Panc1 (cell line): ENCODE data around the gene MANF. TPM values are rescaled to one million over a fixed set of nuclear protein-coding genes. Genes with fewer than 3 reads are reported as not detected.

ENCODE experiments used
- ATAC-seq: fragments of 200-7000 bp; cut with Tn5 transposase; 2 replicates; pipeline ENCODE4 v1.9.1; 2020; ENCODE audit warnings: mild to moderate bottlenecking, moderate library complexity
- BruUV-seq: library from RNA; stranded (reverse); fragments of 400-500 nt; replicated peaks from 2 replicates; lab custom pipeline; 2021; lab: Mats Ljungman, UMichigan
- CTCF ChIA-PET: fragments of 300-600 bp; sonication (Branson Sonifier 250); formaldehyde crosslinking; loops from one replicate; lab custom pipeline; 2022; ENCODE audit warnings: antibody characterized with exemption; lab: Charles Lee
- POLR2A ChIA-PET: fragments of 300-600 bp; sonication (Branson Sonifier 250); formaldehyde crosslinking; loops from one replicate; lab custom pipeline; 2022; ENCODE audit warnings: antibody characterized with exemption; lab: Charles Lee
- DNase-seq: peaks from one replicate; pipeline ENCODE4 v3.0.0-alpha.2; 2010; ENCODE audit warnings: low read depth, low spot score
- H3K27ac ChIP-seq: 2 replicates; pipeline ENCODE4 v1.5.1; 2011; ENCODE audit warnings: mild to moderate bottlenecking, low read length, inconsistent platforms
- H3K27me3 ChIP-seq: fragments of 200-500 bp; sonication (Bioruptor generic); 2 replicates; pipeline ENCODE4 v1.6.0; 2014; ENCODE audit warnings: low read length, inconsistent platforms; ENCODE audit not compliant: control insufficient read depth, insufficient read depth
- H3K36me3 ChIP-seq: fragments of 200-500 bp; sonication (Bioruptor generic); 2 replicates; pipeline ENCODE4 v1.5.1; 2014; ENCODE audit warnings: inconsistent platforms, mild to moderate bottlenecking, low read length, moderate library complexity; ENCODE audit not compliant: control insufficient read depth, insufficient read depth
- H3K4me1 ChIP-seq: 2 replicates; pipeline ENCODE4 v1.5.1; 2011; ENCODE audit warnings: inconsistent platforms, mild to moderate bottlenecking, low read length, moderate library complexity; ENCODE audit not compliant: control insufficient read depth, insufficient read depth
- H3K4me3 ChIP-seq, 2 experiments: 2 replicates each; pipeline ENCODE4 v1.5.1; 2011 to 2012; ENCODE audit warnings: low read depth in 2 of 2, low read length in 2 of 2, mild to moderate bottlenecking in 2 of 2, inconsistent platforms in 1 of 2, moderate library complexity in 1 of 2
- H3K9me3 ChIP-seq: fragments of 200-500 bp; sonication (Bioruptor generic); 2 replicates; pipeline ENCODE4 v1.5.1; 2014; ENCODE audit warnings: low read depth, mild to moderate bottlenecking, inconsistent platforms, low read length, moderate library complexity; ENCODE audit not compliant: control insufficient read depth, insufficient read depth
- POLR2AphosphoS5 ChIP-seq: IDR thresholded peaks from 2 replicates; pipeline ENCODE4 v1.6.1; 2012; ENCODE audit warnings: mild to moderate bottlenecking, low read depth, low read length, moderate library complexity
- SIN3A ChIP-seq: IDR thresholded peaks from 2 replicates; pipeline ENCODE4 v1.6.1; 2012; ENCODE audit warnings: low read depth, mild to moderate bottlenecking, low read length, moderate library complexity, borderline replicate concordance; ENCODE audit not compliant: insufficient read depth
- TCF7L2 ChIP-seq: IDR thresholded peaks from 2 replicates; pipeline ENCODE4 v1.6.1; 2011; ENCODE audit warnings: mild to moderate bottlenecking, low read depth, low read length, inconsistent platforms
- in situ Hi-C: cut with HindIII; loops from 2 replicates; pipeline ENCODE4 v1.10.0; 2016; ENCODE audit warnings: low sequenced_read_pairs, low pct_unique_long_range_greater_than_20kb
- intact Hi-C: fragments of 100-400 bp; cut with micrococcal nuclease; formaldehyde crosslinking; loops from one replicate; pipeline ENCODE4 v1.10.0; 2022; ENCODE audit not compliant: unreplicated experiment
- total RNA-seq: library from RNA; stranded (reverse); gene quantifications from one replicate; pipeline ENCODE4 v1.2.1, GENCODE V29; 2021; ENCODE audit not compliant: unreplicated experiment
- TF ChIP-seq, protein P1 (sequence below), 2 experiments: IDR thresholded peaks; 2 replicates each; pipeline ENCODE4 v1.6.1; 2011 to 2012; ENCODE audit warnings: low read depth in 2 of 2, control low read depth in 1 of 2, low read length in 1 of 2, mild to moderate bottlenecking in 1 of 2, moderate library complexity in 1 of 2; ENCODE audit not compliant: insufficient read depth in 1 of 2
- TF ChIP-seq, protein P2 (sequence below): fragments of 450-650 bp; IDR thresholded peaks from 2 replicates; pipeline ENCODE4 v1.5.1; 2017; ENCODE audit warnings: mild to moderate bottlenecking

Gene MANF
- total RNA-seq, 1 experiment from 2014 or later: 69.9 TPM

DNA sequence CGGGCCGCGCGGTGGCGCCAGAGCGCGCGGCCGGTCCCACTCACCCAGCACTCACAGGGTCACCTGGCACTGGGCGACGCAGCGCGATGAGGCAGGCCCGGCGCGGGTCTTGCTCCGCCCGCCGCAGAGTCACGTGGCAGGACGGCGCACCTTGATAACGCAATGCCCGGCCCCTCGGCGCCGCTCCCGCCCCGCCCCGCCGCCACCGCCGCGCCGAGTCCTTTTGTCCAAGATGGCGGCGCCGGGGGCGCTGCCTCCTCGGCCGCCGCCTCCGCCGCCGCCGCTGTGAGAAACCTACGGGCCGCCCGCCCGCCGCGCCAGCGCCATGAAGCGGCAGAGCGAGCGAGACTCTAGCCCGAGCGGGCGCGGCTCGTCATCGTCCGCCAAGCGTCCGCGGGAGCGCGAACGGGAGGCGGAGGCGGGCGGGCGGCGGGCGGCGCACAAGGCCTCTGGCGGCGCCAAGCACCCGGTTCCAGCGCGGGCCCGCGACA is 6.0 kb downstream of the MANF start, which contains the start of gene RBM15B:
Gene RBM15B, plus strand, starts transcription at position 211 of the 491 bp plus-strand sequence. Its CDS starts 115 bp downstream, at position 326.
- in situ Hi-C loops (no loop called here), intact Hi-C loops (no loop called here)
- Histone ChIP-seq H3K27ac (peak within 1 kb of the TSS; percentile 77), H3K4me1 (peaks cover 33% of the 10 kb centered on the region), H3K4me3 (peak within 1 kb of the TSS; percentile 57 to 62), H3K9me3 (no peaks in the 10 kb centered on the region), H3K36me3 (peaks cover 14% of the 10 kb centered on the region), H3K27me3 (no peaks in the 10 kb centered on the region)
- BruUV-seq: no TSS peak
- ChIA-PET POLR2A (no interaction called here), CTCF (no interaction called here)
- ATAC-seq: peak; percentile 94
- peak; percentile 71 for DNase-seq
- TF ChIP-seq, protein P1, sequence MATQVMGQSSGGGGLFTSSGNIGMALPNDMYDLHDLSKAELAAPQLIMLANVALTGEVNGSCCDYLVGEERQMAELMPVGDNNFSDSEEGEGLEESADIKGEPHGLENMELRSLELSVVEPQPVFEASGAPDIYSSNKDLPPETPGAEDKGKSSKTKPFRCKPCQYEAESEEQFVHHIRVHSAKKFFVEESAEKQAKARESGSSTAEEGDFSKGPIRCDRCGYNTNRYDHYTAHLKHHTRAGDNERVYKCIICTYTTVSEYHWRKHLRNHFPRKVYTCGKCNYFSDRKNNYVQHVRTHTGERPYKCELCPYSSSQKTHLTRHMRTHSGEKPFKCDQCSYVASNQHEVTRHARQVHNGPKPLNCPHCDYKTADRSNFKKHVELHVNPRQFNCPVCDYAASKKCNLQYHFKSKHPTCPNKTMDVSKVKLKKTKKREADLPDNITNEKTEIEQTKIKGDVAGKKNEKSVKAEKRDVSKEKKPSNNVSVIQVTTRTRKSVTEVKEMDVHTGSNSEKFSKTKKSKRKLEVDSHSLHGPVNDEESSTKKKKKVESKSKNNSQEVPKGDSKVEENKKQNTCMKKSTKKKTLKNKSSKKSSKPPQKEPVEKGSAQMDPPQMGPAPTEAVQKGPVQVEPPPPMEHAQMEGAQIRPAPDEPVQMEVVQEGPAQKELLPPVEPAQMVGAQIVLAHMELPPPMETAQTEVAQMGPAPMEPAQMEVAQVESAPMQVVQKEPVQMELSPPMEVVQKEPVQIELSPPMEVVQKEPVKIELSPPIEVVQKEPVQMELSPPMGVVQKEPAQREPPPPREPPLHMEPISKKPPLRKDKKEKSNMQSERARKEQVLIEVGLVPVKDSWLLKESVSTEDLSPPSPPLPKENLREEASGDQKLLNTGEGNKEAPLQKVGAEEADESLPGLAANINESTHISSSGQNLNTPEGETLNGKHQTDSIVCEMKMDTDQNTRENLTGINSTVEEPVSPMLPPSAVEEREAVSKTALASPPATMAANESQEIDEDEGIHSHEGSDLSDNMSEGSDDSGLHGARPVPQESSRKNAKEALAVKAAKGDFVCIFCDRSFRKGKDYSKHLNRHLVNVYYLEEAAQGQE (IDR thresholded peaks at IDR 0.05; ENCODE audit: insufficient read depth in 1 of 2, low read depth in 2 of 2, low read length in 1 of 2): no peak
- TF ChIP-seq, protein P2, sequence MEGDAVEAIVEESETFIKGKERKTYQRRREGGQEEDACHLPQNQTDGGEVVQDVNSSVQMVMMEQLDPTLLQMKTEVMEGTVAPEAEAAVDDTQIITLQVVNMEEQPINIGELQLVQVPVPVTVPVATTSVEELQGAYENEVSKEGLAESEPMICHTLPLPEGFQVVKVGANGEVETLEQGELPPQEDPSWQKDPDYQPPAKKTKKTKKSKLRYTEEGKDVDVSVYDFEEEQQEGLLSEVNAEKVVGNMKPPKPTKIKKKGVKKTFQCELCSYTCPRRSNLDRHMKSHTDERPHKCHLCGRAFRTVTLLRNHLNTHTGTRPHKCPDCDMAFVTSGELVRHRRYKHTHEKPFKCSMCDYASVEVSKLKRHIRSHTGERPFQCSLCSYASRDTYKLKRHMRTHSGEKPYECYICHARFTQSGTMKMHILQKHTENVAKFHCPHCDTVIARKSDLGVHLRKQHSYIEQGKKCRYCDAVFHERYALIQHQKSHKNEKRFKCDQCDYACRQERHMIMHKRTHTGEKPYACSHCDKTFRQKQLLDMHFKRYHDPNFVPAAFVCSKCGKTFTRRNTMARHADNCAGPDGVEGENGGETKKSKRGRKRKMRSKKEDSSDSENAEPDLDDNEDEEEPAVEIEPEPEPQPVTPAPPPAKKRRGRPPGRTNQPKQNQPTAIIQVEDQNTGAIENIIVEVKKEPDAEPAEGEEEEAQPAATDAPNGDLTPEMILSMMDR: peak; percentile 92
- 0 out of 2 replicates have a peak, but pooled peaks have one; percentile 29 for TF ChIP-seq SIN3A
- no peak for TF ChIP-seq TCF7L2
- peak; percentile 51; the same call in 1 of the 2 replicates for TF ChIP-seq POLR2AphosphoS5

DNA sequence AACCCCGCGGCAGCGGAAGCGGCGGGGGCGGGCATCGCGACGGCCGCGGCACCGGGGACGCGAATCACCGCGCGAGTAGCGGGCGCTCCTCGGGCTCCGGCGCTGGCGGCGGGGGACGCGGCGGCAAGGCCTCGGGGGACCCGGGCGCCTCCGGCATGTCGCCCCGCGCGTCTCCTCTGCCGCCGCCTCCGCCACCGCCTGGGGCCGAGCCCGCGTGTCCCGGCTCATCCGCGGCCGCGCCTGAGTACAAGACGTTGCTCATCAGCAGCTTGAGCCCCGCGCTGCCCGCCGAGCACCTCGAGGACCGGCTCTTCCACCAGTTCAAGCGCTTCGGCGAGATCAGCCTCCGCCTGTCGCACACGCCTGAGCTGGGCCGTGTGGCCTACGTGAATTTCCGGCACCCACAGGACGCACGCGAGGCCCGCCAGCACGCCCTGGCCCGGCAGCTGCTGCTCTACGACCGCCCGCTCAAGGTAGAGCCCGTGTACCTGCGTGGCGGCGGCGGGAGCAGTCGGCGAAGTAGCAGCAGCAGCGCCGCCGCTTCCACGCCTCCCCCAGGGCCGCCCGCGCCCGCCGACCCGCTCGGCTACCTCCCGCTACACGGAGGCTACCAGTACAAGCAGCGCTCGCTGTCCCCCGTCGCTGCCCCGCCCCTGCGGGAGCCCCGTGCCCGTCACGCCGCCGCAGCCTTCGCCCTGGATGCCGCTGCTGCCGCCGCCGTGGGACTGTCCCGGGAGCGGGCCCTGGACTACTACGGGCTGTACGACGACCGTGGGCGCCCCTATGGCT is 6.7 kb downstream of the MANF start:
- TF ChIP-seq TCF7L2 (no peak), SIN3A (no peak), POLR2AphosphoS5 (no peak)
- TF ChIP-seq, protein P1 (IDR thresholded peaks at IDR 0.05; ENCODE audit: insufficient read depth in 1 of 2, low read depth in 2 of 2, low read length in 1 of 2): no peak
- TF ChIP-seq, protein P2: no peak
- H3K9me3 ChIP-seq: no peaks in the 10 kb centered on the region
- peak overlapping the region; percentile 72 for H3K27ac ChIP-seq
- ATAC-seq (peak; percentile 5; the same call in 1 of the 2 replicates), DNase-seq (no peak)
- intact Hi-C loops: no loop called here
- POLR2A ChIA-PET: no interaction called here
- peaks cover 27% of the 10 kb centered on the region for H3K4me1 ChIP-seq
- H3K4me3 ChIP-seq: peak overlapping the region; percentile 57 to 62
- peaks cover 14% of the 10 kb centered on the region for H3K36me3 ChIP-seq
- CTCF ChIA-PET: no interaction called here
- in situ Hi-C loops: no loop called here
- BruUV-seq: no TSS peak
- no peaks in the 10 kb centered on the region for H3K27me3 ChIP-seq
